ENCODE data around the gene GGCX.
"Not testable (repeated sequence)": the region's sequence is repeated elsewhere in the genome, so short reads cannot be mapped to it uniquely, and the experiment has no call there.

GGCX gene

GRCh38 chr2:85560403-85560726 is 928 bp downstream of the GGCX start:
- not testable (repeated sequence) for H3K27ac ChIP-seq (ENCODE audit: low read length)
- H3K4me3 ChIP-seq (ENCODE audit: low read depth in 1 of 2, low read length in 2 of 2) = peak overlapping the region; percentile 87 to 95
- peaks cover 11 to 20% of the 10 kb centered on the region in 2 donors for H3K36me3 ChIP-seq (ENCODE audit: control insufficient read depth in 1 of 2, insufficient read depth in 2 of 2, low read length in 2 of 2)

DNA sequence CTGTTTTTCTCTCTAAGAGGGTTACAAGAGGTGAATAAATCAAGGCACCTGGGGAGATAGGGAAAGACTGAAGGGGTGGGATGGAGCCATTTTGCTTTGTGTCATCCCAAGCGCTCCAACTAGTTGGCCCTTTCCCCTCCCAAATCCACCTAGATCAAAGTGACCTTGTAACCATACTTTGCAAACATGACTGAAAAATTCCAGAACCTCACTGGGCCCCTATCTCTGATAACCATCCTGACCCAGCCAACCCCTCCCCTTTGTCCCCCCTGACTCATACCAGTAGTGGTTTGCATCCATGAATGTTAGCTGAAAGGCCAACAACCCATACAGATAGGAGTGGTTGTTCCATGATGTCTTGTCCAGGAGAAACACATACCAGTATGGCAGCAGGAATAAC is 3.1 kb downstream of the GGCX start:
- peaks cover 30 to 32% of the 10 kb centered on the region in 2 donors for H3K36me3 ChIP-seq (ENCODE audit: control insufficient read depth in 1 of 2, insufficient read depth in 2 of 2, low read length in 2 of 2)
- H3K27ac ChIP-seq (ENCODE audit: low read length) = no peak overlapping the region

More at GRCh38 chr2:85560403-85560726, 928 bp downstream of the GGCX start:
- peaks cover 3 to 14% of the 10 kb centered on the region in 2 donors for H3K4me1 ChIP-seq (ENCODE audit: control insufficient read depth in 1 of 2, insufficient read depth in 2 of 2, low read length in 2 of 2)
- H3K27me3 ChIP-seq (ENCODE audit: low read depth, low read length); H3K9me3 ChIP-seq (ENCODE audit: control insufficient read depth in 1 of 2, low read length in 2 of 2): not testable (repeated sequence)

GRCh38 chr2:85557130-85557529 is 4.2 kb downstream of the GGCX start:
- H3K36me3 ChIP-seq (ENCODE audit: control insufficient read depth in 1 of 2, insufficient read depth in 2 of 2, low read length in 2 of 2) = peaks cover 40 to 42% of the 10 kb centered on the region in 2 donors
- no peaks in the 10 kb centered on the region for H3K27me3 ChIP-seq (ENCODE audit: low read depth, low read length)
- no peak overlapping the region for H3K27ac ChIP-seq (ENCODE audit: low read length)
- peaks cover 3 to 16% of the 10 kb centered on the region in 2 donors for H3K4me1 ChIP-seq (ENCODE audit: control insufficient read depth in 1 of 2, insufficient read depth in 2 of 2, low read length in 2 of 2)
- no peak overlapping the region for H3K4me3 ChIP-seq (ENCODE audit: low read depth in 1 of 2, low read length in 2 of 2)
- no peaks in the 10 kb centered on the region for H3K9me3 ChIP-seq (ENCODE audit: control insufficient read depth in 1 of 2, low read length in 2 of 2)

More for the DNA sequence above, 3.1 kb downstream of the GGCX start:
- Histone ChIP-seq H3K27me3 (ENCODE audit: low read depth, low read length) (no peaks in the 10 kb centered on the region), H3K4me1 (ENCODE audit: control insufficient read depth in 1 of 2, insufficient read depth in 2 of 2, low read length in 2 of 2) (peaks cover 3 to 14% of the 10 kb centered on the region in 2 donors), H3K9me3 (ENCODE audit: control insufficient read depth in 1 of 2, low read length in 2 of 2) (no peaks in the 10 kb centered on the region), H3K4me3 (ENCODE audit: low read depth in 1 of 2, low read length in 2 of 2) (no peak overlapping the region)

GRCh38 chr2:85554980-85555612 is 6.2 kb downstream of the GGCX start:
- Histone ChIP-seq H3K27ac (ENCODE audit: low read length) (no peak overlapping the region), H3K9me3 (ENCODE audit: control insufficient read depth in 1 of 2, low read length in 2 of 2) (no peaks in the 10 kb centered on the region), H3K36me3 (ENCODE audit: control insufficient read depth in 1 of 2, insufficient read depth in 2 of 2, low read length in 2 of 2) (peaks cover 59 to 61% of the 10 kb centered on the region in 2 donors), H3K4me3 (ENCODE audit: low read depth in 1 of 2, low read length in 2 of 2) (no peak overlapping the region), H3K4me1 (ENCODE audit: control insufficient read depth in 1 of 2, insufficient read depth in 2 of 2, low read length in 2 of 2) (peaks cover 3 to 13% of the 10 kb centered on the region in 2 donors), H3K27me3 (ENCODE audit: low read depth, low read length) (no peaks in the 10 kb centered on the region)

DNA sequence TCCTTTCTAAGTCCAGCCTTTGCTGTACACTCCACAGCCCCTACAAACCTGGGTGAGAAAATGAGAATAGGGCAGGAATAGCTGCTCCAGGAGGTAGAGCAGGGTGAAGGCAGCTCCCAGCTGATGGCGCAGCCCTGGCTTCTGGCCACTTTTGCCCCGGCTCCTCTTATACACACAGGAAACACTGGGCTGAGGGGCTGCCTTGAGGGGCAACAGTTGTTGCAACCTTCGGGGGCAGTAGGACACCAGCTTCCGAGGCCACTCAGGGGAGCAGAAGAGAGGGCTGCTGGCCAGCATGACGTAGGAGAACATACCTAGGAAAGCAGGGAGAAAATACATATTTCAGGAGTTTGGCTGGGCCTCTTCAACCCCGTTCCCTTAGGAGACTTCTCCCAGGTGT is 8.1 kb downstream of the GGCX start:
- H3K36me3 ChIP-seq (ENCODE audit: control insufficient read depth in 1 of 2, insufficient read depth in 2 of 2, low read length in 2 of 2) = peaks cover 61 to 63% of the 10 kb centered on the region in 2 donors
- H3K27ac ChIP-seq (ENCODE audit: low read length) = no peak overlapping the region
- no peaks in the 10 kb centered on the region for H3K27me3 ChIP-seq (ENCODE audit: low read depth, low read length)
- H3K9me3 ChIP-seq (ENCODE audit: control insufficient read depth in 1 of 2, low read length in 2 of 2) = no peaks in the 10 kb centered on the region
- no peak overlapping the region for H3K4me3 ChIP-seq (ENCODE audit: low read depth in 1 of 2, low read length in 2 of 2)
- H3K4me1 ChIP-seq (ENCODE audit: control insufficient read depth in 1 of 2, insufficient read depth in 2 of 2, low read length in 2 of 2) = peaks cover 0 to 7% of the 10 kb centered on the region in 2 donors

DNA sequence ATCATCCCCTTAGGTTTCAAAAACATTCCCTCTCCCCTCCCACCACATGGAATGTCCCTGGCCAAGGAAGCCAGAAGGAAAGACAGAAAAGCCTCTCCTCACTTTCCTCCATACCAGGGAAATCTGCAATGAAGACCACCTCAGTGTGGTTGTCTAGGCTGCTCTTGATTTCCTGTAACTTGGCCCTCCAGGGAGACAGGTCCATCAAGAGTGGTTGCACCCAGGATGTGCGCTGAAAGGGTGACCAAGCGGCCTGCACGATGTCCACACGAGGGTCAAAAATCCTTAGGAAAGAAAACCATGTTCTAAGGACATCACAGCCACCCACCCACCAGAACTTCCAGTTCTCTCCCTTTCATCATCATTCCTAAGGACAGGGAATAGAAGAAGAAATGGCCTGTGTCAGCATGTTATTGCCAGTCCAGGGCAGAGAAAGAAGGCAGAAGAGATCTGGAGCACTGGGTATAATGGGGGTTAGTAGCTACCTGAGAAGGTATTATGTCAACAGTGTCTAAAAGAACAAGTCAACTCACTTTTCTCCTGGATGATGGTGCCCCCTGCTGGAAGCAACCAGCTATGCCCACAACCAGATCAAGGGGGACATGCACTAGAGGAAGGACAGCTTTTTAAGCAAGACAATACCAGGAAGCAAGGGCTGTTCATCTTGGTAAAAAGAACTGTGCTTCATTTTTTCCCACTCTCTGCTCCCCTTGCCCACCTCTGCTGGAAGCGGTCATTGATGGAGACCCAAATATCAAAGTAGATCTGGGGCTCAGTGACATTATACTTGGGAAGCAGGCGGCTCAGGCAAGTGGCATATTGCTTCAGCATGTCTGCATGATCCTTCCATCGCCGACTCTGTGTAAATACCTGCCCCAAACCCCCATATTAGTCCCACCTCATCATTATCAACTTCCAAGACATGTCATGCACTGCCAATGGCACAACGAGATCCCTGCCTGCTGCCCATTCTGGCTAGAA is 9.3 kb downstream of the GGCX start:
- Histone ChIP-seq H3K36me3 (ENCODE audit: control insufficient read depth in 1 of 2, insufficient read depth in 2 of 2, low read length in 2 of 2) (peaks cover 58 to 61% of the 10 kb centered on the region in 2 donors), H3K27me3 (ENCODE audit: low read depth, low read length) (no peaks in the 10 kb centered on the region), H3K27ac (ENCODE audit: low read length) (no peak overlapping the region), H3K9me3 (ENCODE audit: control insufficient read depth in 1 of 2, low read length in 2 of 2) (no peaks in the 10 kb centered on the region), H3K4me3 (ENCODE audit: low read depth in 1 of 2, low read length in 2 of 2) (no peak overlapping the region), H3K4me1 (ENCODE audit: control insufficient read depth in 1 of 2, insufficient read depth in 2 of 2, low read length in 2 of 2) (peaks cover 0 to 7% of the 10 kb centered on the region in 2 donors)

- H3K4me1 ChIP-seq (ENCODE audit: control insufficient read depth in 1 of 2, insufficient read depth in 2 of 2, low read length in 2 of 2) = peaks cover 0 to 7% of the 10 kb centered on the region in 2 donors
- no peaks in the 10 kb centered on the region for H3K9me3 ChIP-seq (ENCODE audit: control insufficient read depth in 1 of 2, low read length in 2 of 2)
- peak overlapping the region; percentile 28 for H3K27ac ChIP-seq (ENCODE audit: low read length)
- H3K4me3 ChIP-seq (ENCODE audit: low read depth in 1 of 2, low read length in 2 of 2) = no peak overlapping the region
- peaks cover 51 to 61% of the 10 kb centered on the region in 2 donors for H3K36me3 ChIP-seq (ENCODE audit: control insufficient read depth in 1 of 2, insufficient read depth in 2 of 2, low read length in 2 of 2)
- no peaks in the 10 kb centered on the region for H3K27me3 ChIP-seq (ENCODE audit: low read depth, low read length)
Observed at GRCh38 chr2:85550486-85550885, 10.8 kb downstream of the GGCX start.

DNA sequence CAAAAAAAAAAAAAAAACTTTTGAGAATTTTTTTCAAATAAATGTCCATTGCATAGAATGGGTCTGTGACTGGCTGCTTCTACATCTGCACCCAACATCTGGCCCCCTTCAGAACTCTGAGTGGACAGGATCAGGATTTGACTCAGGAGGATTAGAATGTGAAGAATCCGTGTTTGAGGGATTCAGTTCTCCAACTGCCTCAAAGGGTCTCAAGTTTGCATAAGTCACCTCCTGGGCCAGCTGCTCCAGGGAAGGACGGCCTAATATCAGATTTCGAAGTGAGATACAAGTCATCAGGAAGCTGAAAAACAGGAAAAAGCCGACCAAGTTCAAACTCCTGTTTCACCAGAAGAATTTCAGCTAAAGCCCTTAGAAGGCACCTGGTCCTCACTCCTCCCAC is 11.5 kb downstream of the GGCX start:
- H3K36me3 ChIP-seq (ENCODE audit: control insufficient read depth in 1 of 2, insufficient read depth in 2 of 2, low read length in 2 of 2) = peaks cover 52 to 61% of the 10 kb centered on the region in 2 donors
- no peaks in the 10 kb centered on the region for H3K27me3 ChIP-seq (ENCODE audit: low read depth, low read length)
- peaks cover 0 to 7% of the 10 kb centered on the region in 2 donors for H3K4me1 ChIP-seq (ENCODE audit: control insufficient read depth in 1 of 2, insufficient read depth in 2 of 2, low read length in 2 of 2)
- no peak overlapping the region for H3K4me3 ChIP-seq (ENCODE audit: low read depth in 1 of 2, low read length in 2 of 2)
- H3K9me3 ChIP-seq (ENCODE audit: control insufficient read depth in 1 of 2, low read length in 2 of 2) = no peaks in the 10 kb centered on the region
- H3K27ac ChIP-seq (ENCODE audit: low read length) = peak overlapping the region; percentile 28

- H3K36me3 ChIP-seq (ENCODE audit: control insufficient read depth in 1 of 2, insufficient read depth in 2 of 2, low read length in 2 of 2) = peaks cover 55 to 63% of the 10 kb centered on the region in 2 donors
- no peak overlapping the region for H3K27ac ChIP-seq (ENCODE audit: low read length)
- H3K9me3 ChIP-seq (ENCODE audit: control insufficient read depth in 1 of 2, low read length in 2 of 2) = no peaks in the 10 kb centered on the region
- H3K4me1 ChIP-seq (ENCODE audit: control insufficient read depth in 1 of 2, insufficient read depth in 2 of 2, low read length in 2 of 2) = peaks cover 0 to 11% of the 10 kb centered on the region in 2 donors
- H3K4me3 ChIP-seq (ENCODE audit: low read depth in 1 of 2, low read length in 2 of 2) = no peak overlapping the region
- H3K27me3 ChIP-seq (ENCODE audit: low read depth, low read length) = no peaks in the 10 kb centered on the region
Observed at GRCh38 chr2:85549095-85549494, 12.2 kb downstream of the GGCX start.

GRCh38 chr2:85548608-85548900 is 12.7 kb downstream of the GGCX start:
- Histone ChIP-seq H3K36me3 (ENCODE audit: control insufficient read depth in 1 of 2, insufficient read depth in 2 of 2, low read length in 2 of 2) (peaks cover 51 to 64% of the 10 kb centered on the region in 2 donors), H3K4me3 (ENCODE audit: low read depth in 1 of 2, low read length in 2 of 2) (no peak overlapping the region), H3K27me3 (ENCODE audit: low read depth, low read length) (no peaks in the 10 kb centered on the region), H3K27ac (ENCODE audit: low read length) (no peak overlapping the region), H3K9me3 (ENCODE audit: control insufficient read depth in 1 of 2, low read length in 2 of 2) (no peaks in the 10 kb centered on the region), H3K4me1 (ENCODE audit: control insufficient read depth in 1 of 2, insufficient read depth in 2 of 2, low read length in 2 of 2) (peaks cover 0 to 15% of the 10 kb centered on the region in 2 donors)

GRCh38 chr2:85547859-85548607 is 13.3 kb downstream of the GGCX start:
- no peak overlapping the region for H3K4me3 ChIP-seq (ENCODE audit: low read depth in 1 of 2, low read length in 2 of 2)
- H3K27ac ChIP-seq (ENCODE audit: low read length) = no peak overlapping the region
- peaks cover 50 to 63% of the 10 kb centered on the region in 2 donors for H3K36me3 ChIP-seq (ENCODE audit: control insufficient read depth in 1 of 2, insufficient read depth in 2 of 2, low read length in 2 of 2)
- peaks cover 0 to 18% of the 10 kb centered on the region in 2 donors for H3K4me1 ChIP-seq (ENCODE audit: control insufficient read depth in 1 of 2, insufficient read depth in 2 of 2, low read length in 2 of 2)
- H3K27me3 ChIP-seq (ENCODE audit: low read depth, low read length) = no peaks in the 10 kb centered on the region
- no peaks in the 10 kb centered on the region for H3K9me3 ChIP-seq (ENCODE audit: control insufficient read depth in 1 of 2, low read length in 2 of 2)

Data from muscle layer of duodenum (tissue), 2 donors.